Midbrain (tissue), 1 donor: Measurements from ENCODE around the gene SLC39A8.

Experiments used
- DNase-seq: peaks from one replicate; lab custom pipeline; 2025; lab: John Stamatoyannopoulos, UW

SLC39A8 gene

DNA sequence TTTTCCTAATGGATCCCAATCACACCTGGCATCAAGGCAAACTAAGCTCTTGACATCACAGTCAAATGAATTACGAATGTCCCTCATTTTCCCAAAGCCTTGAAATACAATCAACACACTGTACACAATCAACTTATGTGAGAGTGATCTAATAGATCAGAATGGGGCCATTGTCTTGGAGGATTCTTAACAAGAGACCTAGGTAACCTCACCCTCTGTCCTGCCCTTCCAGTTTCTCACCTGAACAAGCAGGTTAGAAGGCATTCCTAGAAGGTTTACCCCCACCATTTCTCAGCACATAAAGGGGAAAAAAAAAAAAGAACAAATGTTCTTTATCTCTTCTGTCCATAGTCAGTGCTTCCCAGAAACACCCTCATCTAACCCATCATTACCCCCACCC is 6.3 kb downstream of the SLC39A8 start:
- no peak for DNase-seq

- DNase-seq = no peak
These were observed 6.9 kb downstream of the SLC39A8 start for GRCh38 chr4:102338405-102338804.

GRCh38 chr4:102335616-102336015 is 9.7 kb downstream of the SLC39A8 start:
- DNase-seq = no peak

DNA sequence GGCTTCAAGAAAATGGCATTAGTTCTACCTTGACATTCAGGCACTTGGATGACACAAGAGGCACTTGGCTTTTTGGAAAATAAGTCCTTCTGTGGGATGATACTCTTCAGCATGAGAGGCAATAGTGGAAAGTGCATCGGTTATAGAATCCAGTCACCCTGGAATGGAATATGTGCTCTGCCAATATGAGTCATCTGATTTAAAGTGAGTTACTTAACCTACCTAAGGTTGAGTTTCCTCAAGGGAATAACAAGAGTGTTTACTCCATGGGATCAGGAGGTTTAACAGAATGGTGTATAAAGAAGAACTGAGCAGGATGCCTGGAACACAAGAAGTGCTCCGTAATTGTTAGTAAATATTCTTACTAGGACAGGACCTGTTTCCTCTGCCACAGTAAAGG is 10.7 kb downstream of the SLC39A8 start:
- DNase-seq = no peak

DNA sequence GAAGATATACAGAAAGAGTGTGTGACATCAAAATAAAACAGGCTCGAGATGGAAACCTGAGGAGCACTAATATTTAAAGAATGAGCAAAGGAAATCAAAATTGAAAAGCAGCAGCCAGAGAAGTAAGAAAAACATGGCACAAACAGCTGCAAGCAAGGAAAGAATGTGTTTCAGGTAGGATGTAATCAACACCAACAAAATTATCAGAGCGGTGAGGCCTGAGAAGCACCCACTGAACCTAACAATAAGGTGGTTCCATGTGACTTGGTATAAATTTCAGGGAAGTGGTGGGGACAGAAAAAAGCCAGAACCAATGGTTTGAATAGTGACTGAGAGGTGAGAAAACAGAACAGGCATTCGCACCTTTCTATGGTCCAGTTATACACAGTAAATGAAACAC is 11.5 kb downstream of the SLC39A8 start:
- no peak for DNase-seq

GRCh38 chr4:102328045-102328444 is 17.2 kb downstream of the SLC39A8 start:
- no peak for DNase-seq

GRCh38 chr4:102326951-102327350 is 18.3 kb downstream of the SLC39A8 start:
- no peak for DNase-seq

DNA sequence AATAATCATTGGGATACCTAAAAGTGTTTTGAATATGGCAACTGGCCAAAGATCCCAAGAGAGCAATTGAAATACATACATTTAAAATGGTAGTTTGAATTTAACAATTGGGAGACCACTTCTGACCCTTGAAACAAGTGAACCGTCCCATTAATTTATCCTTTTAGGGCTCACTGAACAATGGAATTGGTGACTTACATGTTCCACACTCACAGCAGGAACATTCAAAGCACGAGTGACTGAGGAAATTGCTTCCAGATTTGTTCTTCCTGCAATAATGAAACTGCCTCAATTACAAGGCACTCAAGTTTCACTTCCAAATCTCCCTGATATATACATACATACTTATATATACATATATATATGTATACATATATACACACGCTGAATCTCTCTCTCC is 20.6 kb downstream of the SLC39A8 start:
- DNase-seq = no peak

DNA sequence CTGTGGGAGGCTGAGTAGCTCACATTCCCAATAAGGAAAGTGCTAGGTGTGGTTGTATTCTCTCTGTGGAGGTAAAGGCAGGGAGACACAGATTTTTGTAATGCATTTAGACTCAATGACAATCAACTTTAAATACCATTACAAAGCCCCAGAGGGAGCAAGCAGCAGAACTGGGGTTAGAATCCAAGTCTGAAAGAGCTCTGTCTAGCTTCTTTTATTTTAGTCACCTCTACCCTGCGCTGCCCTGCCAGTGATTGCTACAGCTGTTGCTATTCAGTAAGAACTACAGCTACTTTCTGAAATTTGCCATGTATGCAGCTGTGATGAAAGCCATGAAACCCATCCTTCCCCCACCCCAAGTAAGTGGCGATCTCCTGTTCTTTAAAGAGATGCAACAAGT is 22.5 kb downstream of the SLC39A8 start:
- no peak for DNase-seq

DNA sequence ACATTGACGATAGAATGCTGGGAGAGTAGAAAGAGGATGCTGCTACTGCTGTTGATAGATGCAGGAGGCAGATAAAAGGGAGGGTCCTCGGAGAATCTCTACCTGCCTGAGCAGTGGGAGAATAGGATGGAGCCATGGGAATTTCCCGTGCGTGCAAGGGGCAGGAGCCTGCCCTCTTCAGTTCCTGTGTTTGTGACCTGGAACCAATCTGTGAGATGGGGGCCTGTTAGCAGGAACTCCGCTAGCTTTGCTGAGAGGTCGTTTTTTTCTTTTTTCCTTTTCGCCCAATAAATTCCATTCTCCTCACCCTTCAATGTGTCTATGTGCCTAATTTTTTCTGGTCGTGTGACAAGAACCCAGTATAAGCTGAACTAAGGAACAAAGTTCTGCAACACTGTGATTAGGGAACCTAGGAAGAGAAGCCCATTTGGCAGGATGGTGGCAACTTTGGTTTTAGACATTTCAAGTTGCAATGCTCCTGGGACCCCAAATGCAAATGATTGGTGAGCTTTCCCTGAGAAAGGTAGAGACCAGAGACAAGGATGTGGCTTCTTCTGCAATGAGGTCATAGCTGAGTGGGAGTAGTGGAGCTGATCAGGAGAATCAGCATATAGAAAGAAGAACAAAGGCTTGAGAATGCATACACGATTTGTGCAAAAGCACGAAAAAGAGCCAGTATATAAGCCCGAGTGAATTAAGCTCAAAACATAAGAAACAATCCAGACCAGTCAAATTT is 23.9 kb downstream of the SLC39A8 start:
- no peak for DNase-seq

DNA sequence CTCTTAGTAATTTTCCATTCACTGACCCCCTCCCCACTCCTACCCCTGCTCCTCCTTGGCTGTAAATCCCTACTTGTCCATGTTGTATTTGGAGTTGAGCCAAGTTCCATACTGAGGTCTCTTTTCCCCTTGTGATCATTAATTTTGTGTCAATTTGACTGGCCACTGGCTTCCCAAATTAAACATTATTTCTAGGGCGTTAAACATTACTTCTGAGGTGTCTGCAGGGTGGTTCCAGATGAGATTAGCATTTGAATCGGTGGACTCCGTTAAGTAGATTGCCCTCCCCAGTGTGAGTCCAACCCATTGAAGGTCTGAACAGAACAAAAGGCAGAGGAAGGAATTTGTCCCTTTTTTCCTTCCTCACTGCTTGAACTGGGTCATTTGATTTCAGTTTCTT is 25.7 kb downstream of the SLC39A8 start:
- DNase-seq = no peak

DNA sequence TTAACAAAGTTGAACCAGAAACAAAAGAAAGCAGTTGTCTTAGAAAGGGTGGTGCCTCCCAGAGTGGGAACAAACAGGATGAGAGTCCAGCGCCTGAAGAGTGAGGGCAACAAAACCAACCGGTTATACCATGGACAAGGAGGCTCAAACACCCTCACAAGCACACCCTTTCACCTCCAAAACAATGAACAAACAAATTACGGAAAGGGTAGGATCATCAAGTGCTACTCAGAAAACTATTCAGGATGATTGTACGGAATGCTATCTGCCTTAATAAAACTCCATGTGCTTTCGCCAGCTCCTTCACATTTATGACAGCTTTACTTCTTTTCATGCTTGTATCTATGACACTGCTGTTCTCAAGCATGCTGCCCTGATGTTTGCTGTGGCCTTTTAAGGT is 26.8 kb downstream of the SLC39A8 start:
- no peak for DNase-seq

DNA sequence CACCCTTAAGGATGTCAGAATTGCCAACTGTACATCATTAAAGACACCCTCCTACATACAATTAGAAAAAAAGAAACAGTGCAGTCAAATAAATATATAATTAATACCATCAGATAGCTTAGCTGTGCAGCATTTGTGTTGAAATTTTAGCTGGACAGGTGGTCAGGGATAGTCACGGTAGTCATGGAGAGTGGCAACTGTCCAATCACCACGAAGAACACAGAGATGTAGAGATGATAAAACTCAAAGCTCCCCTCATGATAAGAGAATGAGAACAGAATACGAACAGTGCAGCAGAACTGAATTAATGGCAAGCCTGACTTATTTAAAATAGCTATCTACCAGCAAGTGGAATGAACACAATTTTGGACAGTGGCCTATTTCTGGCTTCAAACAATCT is 27.2 kb downstream of the SLC39A8 start:
- DNase-seq = no peak

GRCh38 chr4:102317459-102317858 is 27.8 kb downstream of the SLC39A8 start:
- DNase-seq = no peak

GRCh38 chr4:102316585-102316984 is 28.7 kb downstream of the SLC39A8 start:
- DNase-seq = no peak

GRCh38 chr4:102315532-102315931 is 29.8 kb downstream of the SLC39A8 start:
- no peak for DNase-seq

DNA sequence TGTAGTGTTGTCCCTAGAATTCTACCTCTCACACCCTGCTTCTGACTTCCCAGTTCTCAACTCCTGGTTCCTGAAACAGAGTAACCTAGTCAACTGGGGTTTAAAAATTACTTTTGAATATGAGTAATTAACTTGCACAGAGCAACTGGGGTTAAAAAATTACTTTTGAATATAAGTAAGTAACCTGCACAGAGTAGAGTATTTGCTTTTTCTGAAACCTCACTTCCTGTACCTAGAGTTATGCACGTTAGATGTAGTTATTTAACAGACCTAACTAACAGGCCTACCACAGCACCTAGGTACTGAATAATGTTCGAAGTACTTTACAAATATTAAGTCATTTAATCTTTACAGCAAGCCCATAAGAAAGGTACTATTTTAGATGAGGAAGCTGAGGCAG is 32.9 kb downstream of the SLC39A8 start:
- DNase-seq = no peak

GRCh38 chr4:102311912-102312311 is 33.4 kb downstream of the SLC39A8 start:
- DNase-seq = no peak

DNA sequence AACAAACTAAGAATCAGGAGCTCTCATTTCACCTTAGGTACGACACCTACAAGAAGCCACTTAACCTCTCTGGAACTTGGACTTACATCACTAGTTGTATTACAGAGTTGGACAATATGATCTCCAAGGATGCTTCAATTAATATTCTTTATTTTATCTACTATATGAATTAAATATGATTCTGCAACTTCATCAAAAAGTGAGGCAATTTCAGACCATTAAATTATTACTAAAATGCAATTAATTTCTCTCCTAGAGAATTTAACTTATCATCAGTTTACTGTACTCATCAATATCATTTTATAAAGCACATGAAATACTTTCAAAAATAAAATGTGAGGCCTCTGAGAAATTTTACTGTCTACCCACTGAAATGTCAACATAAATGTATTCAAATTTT is 33.9 kb downstream of the SLC39A8 start:
- DNase-seq = no peak

DNA sequence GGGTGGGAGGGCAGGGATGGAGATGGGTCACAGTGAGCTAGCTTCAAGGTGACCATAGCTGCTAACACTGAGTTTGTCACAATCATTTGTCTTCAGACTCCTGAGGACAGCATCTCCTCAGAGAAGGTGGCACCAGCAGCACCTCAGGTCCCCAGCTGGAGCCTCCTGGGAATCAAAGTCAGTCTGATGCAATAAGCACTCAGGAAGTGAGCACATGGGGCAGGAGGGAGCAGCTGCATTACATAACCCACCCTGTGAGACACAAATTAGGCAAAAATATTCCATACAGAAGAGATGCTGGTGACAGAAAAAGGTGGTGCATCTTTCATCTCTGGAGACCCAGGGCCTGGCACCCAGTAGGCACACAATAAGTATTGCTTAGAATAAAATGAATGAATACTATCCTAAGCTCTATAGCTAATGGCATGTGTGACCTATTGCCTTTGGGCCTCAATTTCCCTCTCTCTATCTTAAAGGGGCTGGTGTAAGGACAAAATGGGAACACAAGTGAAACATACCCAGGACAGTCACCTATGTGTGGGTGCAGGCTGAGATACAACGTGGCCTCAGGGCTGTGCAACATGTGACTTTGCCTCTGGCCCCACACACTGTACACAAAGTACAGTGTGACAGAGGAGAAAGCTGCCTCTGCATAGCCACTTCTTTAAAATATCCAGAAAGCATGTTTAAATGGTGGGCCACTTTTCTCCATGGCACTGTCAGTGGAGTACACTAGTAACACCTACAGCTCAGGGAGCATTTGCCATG is 37.1 kb downstream of the SLC39A8 start:
- no peak for DNase-seq

- DNase-seq = no peak
These were observed 39.6 kb downstream of the SLC39A8 start for GRCh38 chr4:102305666-102306065.

GRCh38 chr4:102302762-102303161 is 42.5 kb downstream of the SLC39A8 start:
- DNase-seq = no peak

DNA sequence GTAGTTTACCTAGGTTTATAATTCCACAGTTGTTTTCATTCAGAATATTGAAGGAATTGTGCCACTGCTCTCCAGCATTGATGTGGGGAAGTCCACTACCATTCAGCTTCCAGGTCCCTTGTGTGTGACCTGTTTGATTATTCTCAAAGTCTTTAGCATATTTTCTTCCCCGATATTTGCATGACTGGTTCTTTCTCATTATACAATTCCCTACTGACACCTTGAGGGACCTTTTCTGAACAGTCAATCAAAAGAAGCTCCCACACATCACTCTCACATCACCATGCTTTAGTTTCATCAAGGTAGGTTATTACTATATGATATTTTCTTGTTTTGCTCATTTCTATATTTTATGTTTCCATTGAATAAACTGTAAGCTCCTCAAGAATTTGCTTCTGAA is 44.1 kb downstream of the SLC39A8 start:
- no peak for DNase-seq
